Mononuclear cell (primary cell): ENCODE data around the gene ANO2. TPM values are rescaled to one million over a fixed set of nuclear protein-coding genes. Genes with fewer than 3 reads are reported as not detected.

Source experiments
- H3K27me3 ChIP-seq: 2 replicates; pipeline ENCODE4 v1.6.0; 2011; ENCODE audit warnings: low read length, control low read depth; ENCODE audit not compliant: insufficient read depth
- H3K4me1 ChIP-seq: 2 replicates; pipeline ENCODE4 v1.5.1; 2011; ENCODE audit warnings: mild to moderate bottlenecking, low read length, control low read depth; ENCODE audit not compliant: insufficient read depth
- H3K4me3 ChIP-seq: 2 replicates; pipeline ENCODE4 v1.5.1; 2011; ENCODE audit warnings: mild to moderate bottlenecking, low read length, moderate library complexity
- H3K9me3 ChIP-seq: 2 replicates; pipeline ENCODE4 v1.5.1; 2011; ENCODE audit warnings: low read depth, mild to moderate bottlenecking, control low read depth, low read length
- total RNA-seq: library from RNA; depleted of rRNA; stranded (reverse); fragments of >200 nt; gene quantifications from one replicate; pipeline ENCODE4 v1.2.3, GENCODE V29; 2012

Gene ANO2
- total RNA-seq, 1 donor = 0.31 TPM

DNA sequence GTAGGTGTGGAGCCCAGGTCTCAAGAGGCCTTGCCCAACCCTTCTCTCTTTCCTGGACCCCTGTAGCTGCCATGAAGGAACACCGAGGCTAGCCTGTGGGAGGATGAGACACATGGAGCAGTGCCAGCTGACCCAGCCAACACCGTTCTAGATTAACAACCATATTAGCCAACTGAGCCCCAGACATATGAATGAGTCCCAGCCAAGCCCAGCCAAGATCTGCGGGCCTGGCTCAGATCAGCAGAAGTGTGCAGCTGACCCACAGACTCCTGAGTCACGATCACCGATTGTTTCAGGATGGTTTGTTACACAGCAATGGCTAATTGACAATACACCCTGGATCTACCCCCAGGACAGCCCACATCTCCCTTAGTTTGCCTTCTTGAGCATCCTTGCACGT is 431.0 kb downstream of the ANO2 start:
- Histone ChIP-seq H3K4me1 (no peaks in the 10 kb centered on the region), H3K4me3 (no peak overlapping the region), H3K27me3 (no peaks in the 10 kb centered on the region), H3K9me3 (no peaks in the 10 kb centered on the region)

DNA sequence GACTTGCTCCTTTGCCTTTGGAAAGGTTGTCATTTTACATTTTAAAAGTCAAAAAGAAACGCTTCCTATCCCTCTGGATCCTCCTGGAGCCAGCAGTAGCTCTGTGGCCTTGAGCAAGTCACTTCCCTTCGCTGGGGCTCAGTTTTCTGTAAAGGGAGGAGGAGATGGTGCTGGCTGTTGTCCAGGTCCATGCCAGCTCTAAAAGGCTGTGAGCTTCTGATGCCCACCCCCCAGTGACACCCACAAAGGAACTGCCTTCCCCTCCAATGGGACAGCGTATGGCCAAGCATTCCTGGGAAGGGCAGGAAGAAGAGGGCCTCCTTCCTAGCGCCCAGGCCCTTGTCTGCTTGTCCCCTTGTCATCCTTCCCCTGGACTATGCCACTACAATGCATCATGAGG is 431.7 kb downstream of the ANO2 start:
- no peaks in the 10 kb centered on the region for H3K27me3 ChIP-seq
- no peak overlapping the region for H3K4me3 ChIP-seq
- H3K4me1 ChIP-seq = no peaks in the 10 kb centered on the region
- no peaks in the 10 kb centered on the region for H3K9me3 ChIP-seq

Other genes with a start within 250 kb of the ANO2 start
- 0.63 TPM for gene VWF, start 179.4 kb upstream of the ANO2 start, total RNA-seq